DMS153 treated with DMSO at 0.1 percent for 48 hours (cell line): ENCODE measurements around the gene ZNF142.
A peak's percentile ranks its signal among the peaks of the same experiment; 100 is the strongest.

Experiments
- DNase-seq: peaks from one replicate; lab custom pipeline; 2025; ENCODE audit not compliant: unreplicated experiment; lab: John Stamatoyannopoulos, UW

Gene ZNF142

GRCh38 chr2:218659258-218659987 is at the start of gene ZNF142, which contains the start of gene BCS1L:
TSS of gene ZNF142 (minus strand) at chr2:218659623. CDS start at chr2:218656429, 3,194 bp downstream.
TSS of gene BCS1L (plus strand) at chr2:218659683. CDS start at chr2:218660988, 1,305 bp downstream.
- DNase-seq, result peak; percentile 75

DNA sequence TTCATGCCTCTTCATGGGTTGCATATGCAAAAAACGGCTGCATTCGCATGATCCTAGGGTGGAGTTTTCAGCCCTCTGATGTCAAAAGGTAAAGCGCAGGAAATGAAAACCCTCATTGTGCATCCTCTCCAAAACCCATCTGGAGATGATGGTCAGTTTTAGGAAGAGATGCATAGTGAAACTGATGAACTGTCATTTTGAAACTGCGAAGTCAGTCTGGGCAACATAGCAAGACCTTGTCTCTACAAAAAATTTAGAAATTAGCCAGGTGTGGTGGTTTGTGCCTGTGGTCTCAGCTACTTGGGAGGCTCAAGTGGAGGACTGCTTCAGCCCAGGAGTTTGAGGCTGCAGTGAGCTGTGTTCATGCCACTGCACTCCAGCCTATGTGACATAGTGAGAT is 48.7 kb upstream of the ZNF142 start:
- DNase-seq, result no peak

GRCh38 chr2:218703341-218703740 is 43.9 kb upstream of the ZNF142 start:
- no peak for DNase-seq

DNA sequence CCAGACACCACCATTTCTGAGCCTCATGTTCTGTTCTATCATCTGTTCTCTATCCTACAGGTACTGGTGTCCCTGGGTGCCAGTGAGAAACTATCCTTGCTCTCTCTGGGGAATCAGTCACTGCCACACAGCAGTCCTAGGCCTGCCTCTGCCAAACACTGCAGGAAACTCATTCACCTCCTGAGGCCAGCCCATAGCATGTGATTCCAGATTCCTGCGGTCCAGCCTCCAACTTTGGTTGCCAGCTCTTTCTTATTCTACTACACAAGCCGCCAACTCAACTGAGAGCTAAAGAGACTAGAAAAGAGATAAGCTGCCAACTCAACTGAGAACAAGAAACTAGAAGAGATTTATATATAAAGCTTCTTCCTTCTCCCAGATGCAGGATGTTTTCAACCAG is 42.4 kb upstream of the ZNF142 start:
- no peak for DNase-seq

- DNase-seq, result no peak
These were observed 39.5 kb upstream of the ZNF142 start for GRCh38 chr2:218698885-218699284.

DNA sequence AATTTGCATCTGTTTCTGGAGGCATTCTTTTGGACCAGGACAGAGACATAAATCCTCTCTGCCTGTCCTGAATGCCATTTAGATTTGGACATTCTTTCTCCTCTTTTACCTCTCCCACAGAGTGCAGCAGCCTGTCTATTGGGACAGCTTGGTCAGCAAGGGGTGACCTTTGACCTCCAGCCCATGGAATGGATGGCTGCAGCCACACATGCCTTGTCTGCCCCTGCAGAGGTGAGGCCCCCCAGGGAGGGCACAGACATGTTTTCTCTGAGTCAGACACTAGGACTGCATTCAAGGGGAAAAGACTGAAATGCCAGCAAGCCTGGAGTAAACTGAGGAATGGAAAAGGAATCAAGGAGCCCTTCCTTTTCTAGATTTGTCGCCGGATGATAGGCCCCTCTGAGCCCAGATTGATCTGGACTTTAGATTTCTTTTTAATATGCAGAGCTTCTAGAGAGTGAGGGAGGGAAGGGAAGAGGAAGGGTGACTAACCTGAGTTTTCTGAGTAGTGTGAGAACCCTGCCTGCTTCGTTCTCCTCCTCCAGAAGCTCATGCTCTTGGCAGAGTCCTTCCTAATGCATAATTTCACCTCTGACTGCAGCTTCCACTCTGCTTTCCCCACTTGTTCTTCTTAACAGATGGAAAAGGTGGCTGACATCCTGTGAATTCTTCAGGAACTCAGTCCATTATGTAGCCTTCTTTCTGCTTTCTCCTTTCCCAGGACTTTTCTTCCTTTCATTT is 35.2 kb upstream of the ZNF142 start:
- DNase-seq, result no peak

GRCh38 chr2:218691234-218691633 is 31.8 kb upstream of the ZNF142 start:
- DNase-seq, result no peak

DNA sequence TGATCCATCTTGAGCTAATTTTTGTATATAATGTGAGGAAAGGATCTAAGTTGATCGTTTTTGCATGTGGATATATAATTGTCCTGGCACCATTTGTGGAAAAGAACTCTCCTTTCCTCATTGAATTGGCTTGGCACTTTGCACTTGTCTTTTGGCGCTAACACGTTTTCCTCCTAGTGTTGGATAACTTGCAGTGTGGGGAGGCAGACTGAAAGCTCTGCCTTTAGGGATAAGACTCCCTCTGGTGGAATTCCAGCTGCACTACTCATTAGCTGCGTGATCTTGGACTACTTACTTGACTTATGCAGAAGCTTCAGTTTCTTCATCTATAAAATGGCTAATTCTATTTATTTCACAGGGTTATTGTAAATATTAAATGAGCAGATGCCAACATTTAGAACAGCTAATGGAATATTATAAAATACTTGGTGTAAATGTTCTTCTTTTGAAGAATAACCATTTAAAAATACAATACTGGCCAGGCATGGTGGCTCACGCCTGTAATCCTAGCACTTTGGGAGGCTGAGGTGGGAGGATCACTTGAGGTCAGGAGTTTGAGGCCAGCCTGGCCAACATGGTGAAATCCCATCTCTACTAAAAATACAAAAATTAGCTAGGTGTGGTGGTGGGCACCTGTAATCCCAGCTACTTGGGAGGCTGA is 28.1 kb upstream of the ZNF142 start:
- DNase-seq, result peak; percentile 4

DNA sequence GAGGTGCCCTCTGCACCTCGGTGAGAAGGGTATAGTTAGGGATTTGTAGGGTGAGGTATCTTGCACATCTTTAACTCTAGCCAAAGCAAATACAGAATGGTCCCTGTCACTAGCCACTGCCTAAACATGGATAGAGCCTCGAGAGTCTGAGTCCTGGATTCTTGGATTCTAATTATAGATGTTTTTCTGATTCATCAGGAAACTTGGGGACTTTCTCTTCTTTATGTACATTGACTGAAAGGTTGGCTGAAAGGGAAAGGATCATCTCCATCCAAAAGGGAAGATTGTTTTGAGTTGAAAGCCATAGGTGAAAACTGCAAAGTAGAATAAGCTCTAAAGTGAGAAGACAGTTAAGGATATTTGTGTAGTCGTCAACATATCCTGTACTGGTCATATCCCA is 20.6 kb upstream of the ZNF142 start:
- no peak for DNase-seq

- DNase-seq, result no peak
These were observed 19.7 kb upstream of the ZNF142 start for GRCh38 chr2:218679119-218679518.

- peak; percentile 78 for DNase-seq
These were observed 12.5 kb upstream of the ZNF142 start, which contains the start of the genes RNF25 and STK36 for GRCh38 chr2:218671654-218672566. TSS of gene RNF25 (minus strand) at chr2:218672002. CDS start at chr2:218671970, 32 bp downstream. TSS of gene STK36 (plus strand) at chr2:218672086. CDS start at chr2:218672830, 744 bp downstream.

- DNase-seq, result no peak
These were observed 11.8 kb upstream of the ZNF142 start for GRCh38 chr2:218671097-218671653.

GRCh38 chr2:218664653-218665052 is 5.2 kb upstream of the ZNF142 start:
- DNase-seq, result no peak

DNA sequence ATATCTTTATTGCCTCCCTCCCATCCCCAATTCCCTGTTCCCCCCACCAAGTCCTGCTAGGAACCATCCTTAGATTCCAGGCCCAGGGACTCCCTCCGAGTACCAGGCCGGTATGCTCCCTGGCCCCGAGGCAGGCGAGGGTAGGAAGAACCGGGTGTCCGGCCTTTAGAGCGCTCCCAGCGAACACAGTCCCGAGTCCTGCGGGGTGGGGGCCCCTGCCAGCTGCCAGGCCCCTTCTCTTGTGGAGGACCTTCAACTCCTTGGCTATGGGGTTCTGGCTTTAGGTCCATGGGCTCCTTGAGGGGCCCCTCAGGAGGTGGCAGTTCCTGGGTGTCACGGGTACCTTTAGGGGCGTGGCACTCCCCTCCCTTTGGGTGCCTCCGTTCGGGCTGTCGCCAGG is 4.5 kb upstream of the ZNF142 start:
- no peak for DNase-seq

DNA sequence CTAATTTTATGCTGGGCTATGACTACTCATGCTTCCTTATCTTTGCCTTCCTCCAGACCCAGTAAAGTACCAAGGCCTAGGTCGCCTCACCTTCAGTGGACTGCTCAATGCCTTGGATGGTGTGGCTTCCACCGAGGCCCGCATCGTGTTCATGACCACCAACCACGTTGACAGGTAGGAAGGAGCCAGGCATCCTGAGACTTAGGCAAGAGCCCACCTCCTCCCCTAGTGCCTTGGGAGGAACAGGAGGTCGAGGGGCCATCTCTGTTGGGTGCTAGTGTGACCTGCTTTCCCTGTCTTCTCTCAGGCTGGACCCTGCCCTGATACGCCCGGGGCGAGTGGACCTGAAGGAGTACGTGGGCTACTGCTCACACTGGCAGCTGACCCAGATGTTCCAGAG is 3.4 kb upstream of the ZNF142 start:
- DNase-seq, result no peak

GRCh38 chr2:218662377-218662776 is 3.0 kb upstream of the ZNF142 start:
- DNase-seq, result no peak

DNA sequence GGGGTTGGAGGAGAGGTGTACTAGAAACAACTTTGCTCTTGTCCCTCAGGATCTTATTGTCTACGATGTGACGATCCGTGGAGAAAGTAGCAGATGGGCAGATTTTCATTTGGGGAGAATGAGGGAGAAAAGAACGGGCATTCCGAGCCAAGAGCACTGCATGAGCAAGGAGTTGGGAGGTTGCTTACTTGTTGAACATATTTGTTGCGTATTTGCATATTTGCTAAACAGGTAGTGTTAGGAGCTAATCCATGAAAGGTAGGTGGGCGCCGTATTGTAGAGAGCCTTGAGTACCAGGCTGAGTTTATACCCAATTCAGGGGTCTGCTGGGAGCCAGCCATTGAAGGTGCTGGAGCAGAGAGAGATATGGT is 550 bp upstream of the ZNF142 start:
- DNase-seq, result no peak

DNA sequence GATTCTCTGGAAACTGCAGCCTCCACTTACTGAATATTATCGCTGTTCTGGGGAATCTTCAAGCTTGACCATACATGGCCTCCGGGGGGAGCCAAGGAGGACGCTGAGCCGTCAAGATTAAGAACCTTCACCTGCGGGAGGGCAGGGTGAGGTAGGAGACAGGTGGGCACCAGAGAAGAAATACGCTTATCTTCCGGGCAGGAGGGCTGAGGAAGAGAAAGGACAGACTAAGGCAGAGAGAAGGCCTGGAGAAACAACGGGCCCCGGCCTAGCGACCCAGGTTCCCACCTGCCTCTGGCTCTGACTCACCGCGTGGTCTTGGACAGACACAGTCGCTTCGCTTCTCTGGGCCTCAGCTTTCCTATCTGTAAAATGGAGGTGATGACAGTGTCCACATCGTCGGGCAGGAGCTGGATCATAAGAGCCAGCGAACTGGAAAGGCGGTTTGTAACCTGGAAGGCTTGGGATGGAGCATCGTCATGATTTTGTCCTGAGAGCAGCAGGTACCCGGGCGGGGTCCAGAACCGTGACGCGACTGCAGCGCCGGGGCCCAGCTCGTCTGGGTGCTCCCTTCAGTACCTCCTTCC is 659 bp downstream of the ZNF142 start:
- no peak for DNase-seq

DNA sequence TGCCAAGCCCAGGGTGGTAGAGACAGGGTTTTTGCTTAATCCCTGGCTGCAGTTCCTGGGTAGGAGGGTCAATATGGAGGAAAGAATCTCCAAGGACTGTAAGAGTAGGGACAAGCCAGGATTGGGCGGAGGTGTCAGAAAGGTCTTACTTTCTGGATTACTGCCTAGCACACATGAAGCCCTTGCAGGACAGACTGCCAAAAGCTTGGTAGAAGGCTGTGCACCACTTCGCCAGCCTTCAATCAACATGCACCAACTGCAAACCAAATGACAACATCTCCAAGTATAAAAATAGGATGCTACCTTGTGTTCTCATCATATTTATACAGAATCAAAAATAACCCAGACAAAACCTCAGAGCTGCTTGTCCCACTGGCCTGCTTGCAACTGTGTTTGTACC is 3.7 kb downstream of the ZNF142 start:
- no peak for DNase-seq

GRCh38 chr2:218648787-218649100 is 10.7 kb downstream of the ZNF142 start:
- DNase-seq, result no peak
